Neuronal stem cell (in vitro differentiated cells): ENCODE measurements around the gene CD300E.

Experiments
- DNase-seq: peaks from one replicate; pipeline ENCODE4 v3.0.0-alpha.2; 2013; ENCODE audit warnings: low spot score
- H2AFZ ChIP-seq: one replicate; pipeline ENCODE4 v1.6.1; 2013; ENCODE audit warnings: mild to moderate bottlenecking, low read length, inconsistent platforms
- H2AK5ac ChIP-seq: 2 replicates; pipeline ENCODE4 v1.6.1; 2013; ENCODE audit warnings: low read depth, mild to moderate bottlenecking, inconsistent platforms, low read length, moderate library complexity, mixed read lengths
- H2BK120ac ChIP-seq: 2 replicates; pipeline ENCODE4 v1.6.1; 2013; ENCODE audit warnings: low read depth, mild to moderate bottlenecking, inconsistent platforms, low read length, moderate library complexity, mixed read lengths
- H2BK12ac ChIP-seq: one replicate; pipeline ENCODE4 v1.6.1; 2013; ENCODE audit warnings: low read length, inconsistent platforms
- H2BK15ac ChIP-seq: 2 replicates; pipeline ENCODE4 v1.6.1; 2013; ENCODE audit warnings: mild to moderate bottlenecking, low read length, inconsistent platforms, mixed read lengths
- H2BK5ac ChIP-seq: one replicate; pipeline ENCODE4 v1.6.1; 2013; ENCODE audit warnings: inconsistent platforms, mild to moderate bottlenecking, low read length, moderate library complexity
- H3K14ac ChIP-seq: one replicate; pipeline ENCODE4 v1.6.1; 2013; ENCODE audit warnings: low read length, inconsistent platforms
- H3K18ac ChIP-seq: 2 replicates; pipeline ENCODE4 v1.6.1; 2013; ENCODE audit warnings: low read length, inconsistent platforms
- H3K23ac ChIP-seq: 2 replicates; pipeline ENCODE4 v1.6.1; 2013; ENCODE audit warnings: low read depth, mild to moderate bottlenecking, mixed read lengths, low read length, inconsistent platforms; ENCODE audit not compliant: poor library complexity
- H3K27ac ChIP-seq: replicated peaks from 3 replicates; pipeline ENCODE4 v1.5.1; 2013; ENCODE audit warnings: low read length, inconsistent platforms
- H3K27me3 ChIP-seq, 3 experiments: 2 replicates each; pipeline ENCODE4 v1.6.1; 2013; ENCODE audit warnings: low read length in 3 of 3, mild to moderate bottlenecking in 2 of 3, inconsistent platforms in 1 of 3, low read depth in 1 of 3, mixed read lengths in 1 of 3, moderate library complexity in 1 of 3; ENCODE audit not compliant: control insufficient read depth in 3 of 3, insufficient read depth in 3 of 3
- H3K36me3 ChIP-seq, 2 donors: replicated peaks in 1 of 2; 2 replicates each; pipeline ENCODE4 v1.6.1; 2013; ENCODE audit warnings: low read length in 2 of 2; ENCODE audit not compliant: control insufficient read depth in 2 of 2, insufficient read depth in 2 of 2
- H3K4ac ChIP-seq: 2 replicates; pipeline ENCODE4 v1.6.1; 2013; ENCODE audit warnings: inconsistent platforms, mild to moderate bottlenecking, low read length, moderate library complexity
- H3K4me1 ChIP-seq, 2 donors: 1 replicate in 1 of 2; 2 replicates in 1 of 2; pipeline ENCODE4 v1.6.1; 2013; ENCODE audit warnings: low read length in 2 of 2, low read depth in 1 of 2; ENCODE audit not compliant: control insufficient read depth in 2 of 2, insufficient read depth in 1 of 2
- H3K4me2 ChIP-seq: one replicate; pipeline ENCODE4 v1.6.1; 2013; ENCODE audit warnings: mild to moderate bottlenecking, low read length, inconsistent platforms; ENCODE audit not compliant: insufficient read depth, poor library complexity, severe bottlenecking
- H3K4me3 ChIP-seq, 2 donors: 2 replicates each; pipeline ENCODE4 v1.5.1; 2013; ENCODE audit warnings: low read length in 2 of 2, mild to moderate bottlenecking in 2 of 2, inconsistent platforms in 1 of 2, moderate library complexity in 1 of 2
- H3K79me1 ChIP-seq: one replicate; pipeline ENCODE4 v1.6.1; 2013; ENCODE audit warnings: low read depth, mild to moderate bottlenecking, inconsistent platforms, low read length, moderate library complexity
- H3K9ac ChIP-seq: one replicate; pipeline ENCODE4 v1.6.1; 2013; ENCODE audit warnings: mild to moderate bottlenecking, low read depth, low read length, inconsistent platforms; ENCODE audit not compliant: poor library complexity
- H3K9me3 ChIP-seq, 2 donors: replicated peaks in 1 of 2; 2 replicates each; pipeline versions ENCODE3 to v1.6.1; 2013; ENCODE audit warnings: low read length in 2 of 2, mild to moderate bottlenecking in 2 of 2, inconsistent platforms in 1 of 2, low read depth in 1 of 2, mixed read lengths in 1 of 2, moderate library complexity in 1 of 2; ENCODE audit not compliant: control insufficient read depth in 2 of 2, insufficient read depth in 1 of 2
- H4K8ac ChIP-seq: one replicate; pipeline ENCODE4 v1.6.1; 2013; ENCODE audit warnings: low read depth, mild to moderate bottlenecking, inconsistent platforms, low read length, moderate library complexity
- H4K91ac ChIP-seq: one replicate; pipeline ENCODE4 v1.6.1; 2013; ENCODE audit warnings: low read length, low read depth, mild to moderate bottlenecking, inconsistent platforms; ENCODE audit not compliant: poor library complexity
- WGBS, 2 donors: extraction: QIAGEN DNeasy Blood & Tissue Kit; methylation state at CpG; one replicate each; pipeline ENCODE4 v1.1.7; 2013; ENCODE audit warnings: missing lambda C conversion rate in 2 of 2, mixed read lengths in 1 of 2; ENCODE audit not compliant: insufficient read length in 2 of 2, insufficient replicate concordance in 1 of 2; ENCODE audit errors: extremely low coverage in 2 of 2; 5-methylcytosine and 5-hydroxymethylcytosine counted together

CD300E gene

GRCh38 chr17:74649909-74650308 lies 26.4 kb upstream of the CD300E start:
- Histone ChIP-seq H3K36me3 (no peaks in the 10 kb centered on the region), H3K79me1 (no peaks in the 10 kb centered on the region), H3K18ac (no peak overlapping the region), H2BK5ac (no peak overlapping the region), H2BK15ac (no peak overlapping the region), H3K4me1 (no peaks in the 10 kb centered on the region), H2AK5ac (no peak overlapping the region), H3K27ac (no peak overlapping the region), H3K23ac (no peak overlapping the region), H4K8ac (no peak overlapping the region), H3K14ac (no peak overlapping the region), H3K27me3 (peaks cover 0 to 34% (median 3%) of the 10 kb centered on the region in 3 experiments), H3K4me3 (no peak overlapping the region), H3K9ac (no peak overlapping the region), H2BK120ac (no peak overlapping the region), H3K4ac (no peak overlapping the region), H3K4me2 (no peak overlapping the region), H3K9me3 (no peaks in the 10 kb centered on the region), H2BK12ac (no peak overlapping the region), H4K91ac (no peak overlapping the region), H2AFZ (no peak overlapping the region)
- no CpG with 5 or more reads among the region's 6 CpGs for WGBS, 2 donors
- DNase-seq = no peak

GRCh38 chr17:74647871-74648672 lies 24.5 kb upstream of the CD300E start:
- no peak overlapping the region for H3K4ac ChIP-seq
- no peak overlapping the region for H4K91ac ChIP-seq
- H3K27me3 ChIP-seq = peaks cover 0 to 33% (median 0%) of the 10 kb centered on the region in 3 experiments
- H3K9me3 ChIP-seq = no peaks in the 10 kb centered on the region
- no peak overlapping the region for H2BK5ac ChIP-seq
- no peak overlapping the region for H2BK120ac ChIP-seq
- H3K18ac ChIP-seq = no peak overlapping the region
- H3K4me2 ChIP-seq = no peak overlapping the region
- H3K36me3 ChIP-seq = no peaks in the 10 kb centered on the region
- no peak overlapping the region for H2BK15ac ChIP-seq
- H2AFZ ChIP-seq = no peak overlapping the region
- H3K4me1 ChIP-seq = no peaks in the 10 kb centered on the region
- WGBS, 2 donors = no CpG with 5 or more reads among the region's 9 CpGs
- H3K27ac ChIP-seq = no peak overlapping the region
- no peak overlapping the region for H2BK12ac ChIP-seq
- no peak overlapping the region for H3K9ac ChIP-seq
- H3K4me3 ChIP-seq = no peak overlapping the region
- no peak overlapping the region for H3K23ac ChIP-seq
- H4K8ac ChIP-seq = no peak overlapping the region
- peak overlapping the region; percentile 4 for H3K14ac ChIP-seq
- DNase-seq = no peak
- no peaks in the 10 kb centered on the region for H3K79me1 ChIP-seq
- no peak overlapping the region for H2AK5ac ChIP-seq

- Histone ChIP-seq H3K14ac (no peak overlapping the region), H3K4ac (no peak overlapping the region), H2BK5ac (no peak overlapping the region), H3K4me1 (no peaks in the 10 kb centered on the region), H3K9me3 (no peaks in the 10 kb centered on the region), H2BK15ac (no peak overlapping the region), H2BK120ac (no peak overlapping the region), H3K9ac (no peak overlapping the region), H2AFZ (no peak overlapping the region), H2AK5ac (no peak overlapping the region), H3K4me3 (peak overlapping the region in 1 of 2 donors; percentile 45), H3K27me3 (peaks cover 0 to 21% (median 0%) of the 10 kb centered on the region in 3 experiments), H4K8ac (no peak overlapping the region), H3K36me3 (no peaks in the 10 kb centered on the region), H3K79me1 (no peaks in the 10 kb centered on the region), H4K91ac (no peak overlapping the region), H3K23ac (no peak overlapping the region), H2BK12ac (no peak overlapping the region), H3K18ac (no peak overlapping the region), H3K27ac (no peak overlapping the region), H3K4me2 (no peak overlapping the region)
- no peak for DNase-seq
- WGBS, 2 donors = no CpG with 5 or more reads among the region's 3 CpGs
These were observed 22.7 kb upstream of the CD300E start for GRCh38 chr17:74646231-74646630.

- WGBS, 2 donors = no CpG with 5 or more reads among the region's 2 CpGs
These were observed 21.5 kb upstream of the CD300E start for GRCh38 chr17:74645010-74645409.

More at GRCh38 chr17:74645010-74645409, 21.5 kb upstream of the CD300E start:
- H3K9me3 ChIP-seq = no peaks in the 10 kb centered on the region
- H3K4me3 ChIP-seq = no peak overlapping the region
- no peak overlapping the region for H3K9ac ChIP-seq
- no peak overlapping the region for H3K4ac ChIP-seq
- H3K27me3 ChIP-seq = peaks cover 0 to 12% (median 0%) of the 10 kb centered on the region in 3 experiments
- no peak overlapping the region for H3K23ac ChIP-seq
- no peaks in the 10 kb centered on the region for H3K4me1 ChIP-seq
- no peak overlapping the region for H2BK5ac ChIP-seq
- no peak overlapping the region for H2BK12ac ChIP-seq
- no peak overlapping the region for H3K18ac ChIP-seq
- no peak overlapping the region for H2AFZ ChIP-seq
- no peak overlapping the region for H2BK15ac ChIP-seq
- H3K4me2 ChIP-seq = no peak overlapping the region
- H4K8ac ChIP-seq = no peak overlapping the region
- H3K36me3 ChIP-seq = no peaks in the 10 kb centered on the region
- no peak overlapping the region for H2AK5ac ChIP-seq
- H3K79me1 ChIP-seq = no peaks in the 10 kb centered on the region
- H3K14ac ChIP-seq = no peak overlapping the region
- no peak overlapping the region for H3K27ac ChIP-seq
- no peak overlapping the region for H4K91ac ChIP-seq
- DNase-seq = no peak
- no peak overlapping the region for H2BK120ac ChIP-seq
